Immature natural killer cell (primary cell): Measurements from ENCODE around the gene FUCA2. TPM values are rescaled to one million over a fixed set of nuclear protein-coding genes. Genes with fewer than 3 reads are reported as not detected.
"Not testable (repeated sequence)": the region's sequence is repeated elsewhere in the genome, so short reads cannot be mapped to it uniquely, and the experiment has no call there.

Experiments
- DNase-seq, 3 donors: peaks; one replicate each; pipeline ENCODE4 v3.0.0; 2022; ENCODE audit warnings: mixed read lengths in 1 of 3
- H3K27ac Mint-ChIP-seq, 6 donors: one replicate each; pipeline ENCODE4 v1.8.0; 2020; ENCODE audit warnings: mixed read lengths in 6 of 6, mild to moderate bottlenecking in 5 of 6, inconsistent platforms in 4 of 6, moderate library complexity in 3 of 6
- H3K27me3 Mint-ChIP-seq, 3 donors: one replicate each; pipeline ENCODE4 v1.8.0; 2020 to 2021; ENCODE audit warnings: low read depth in 3 of 3, mild to moderate bottlenecking in 3 of 3, mixed read lengths in 3 of 3, moderate library complexity in 3 of 3, inconsistent platforms in 1 of 3
- H3K36me3 Mint-ChIP-seq, 3 donors: one replicate each; pipeline ENCODE4 v1.8.0; 2020; ENCODE audit warnings: mixed read lengths in 3 of 3, inconsistent platforms in 2 of 3, mild to moderate bottlenecking in 2 of 3
- H3K4me1 Mint-ChIP-seq, 2 donors: one replicate each; pipeline ENCODE4 v1.8.0; 2020; ENCODE audit warnings: inconsistent platforms in 2 of 2, mild to moderate bottlenecking in 2 of 2, mixed read lengths in 2 of 2, moderate library complexity in 1 of 2
- H3K4me3 Mint-ChIP-seq, 5 donors: one replicate each; pipeline ENCODE4 v1.8.0; 2020; ENCODE audit warnings: mild to moderate bottlenecking in 5 of 5, mixed read lengths in 5 of 5, inconsistent platforms in 3 of 5, moderate library complexity in 3 of 5
- H3K9me3 Mint-ChIP-seq, 6 donors: one replicate each; pipeline ENCODE4 v1.8.0; 2020; ENCODE audit warnings: mild to moderate bottlenecking in 6 of 6, mixed read lengths in 6 of 6, inconsistent platforms in 4 of 6, moderate library complexity in 3 of 6
- polyA plus RNA-seq, 3 donors: library from polyadenylated mRNA; unstranded; fragments of 300-500 nt; fragmentation: Illumina TruSeq; gene quantifications; one replicate each; pipeline ENCODE4 v1.2.3, GENCODE V29; 2021

The FUCA2 gene
- polyA plus RNA-seq, 3 donors from 2014 or later = 31.9 to 51.2 (median 33.3) TPM

GRCh38 chr6:143528164-143528811 lies 16.8 kb upstream of the FUCA2 start:
- Mint-ChIP-seq H3K27ac (peak overlapping the region; percentile 29 to 80 (median 72)), H3K9me3 (peaks cover 0 to 1% (median 0%) of the 10 kb centered on the region in 6 donors), H3K4me3 (peak overlapping the region in 2 of 5 donors; percentile 23 to 45), H3K4me1 (peaks cover 9 to 12% of the 10 kb centered on the region in 2 donors), H3K27me3 (no peaks in the 10 kb centered on the region), H3K36me3 (no peaks in the 10 kb centered on the region)
- no peak for DNase-seq

DNA sequence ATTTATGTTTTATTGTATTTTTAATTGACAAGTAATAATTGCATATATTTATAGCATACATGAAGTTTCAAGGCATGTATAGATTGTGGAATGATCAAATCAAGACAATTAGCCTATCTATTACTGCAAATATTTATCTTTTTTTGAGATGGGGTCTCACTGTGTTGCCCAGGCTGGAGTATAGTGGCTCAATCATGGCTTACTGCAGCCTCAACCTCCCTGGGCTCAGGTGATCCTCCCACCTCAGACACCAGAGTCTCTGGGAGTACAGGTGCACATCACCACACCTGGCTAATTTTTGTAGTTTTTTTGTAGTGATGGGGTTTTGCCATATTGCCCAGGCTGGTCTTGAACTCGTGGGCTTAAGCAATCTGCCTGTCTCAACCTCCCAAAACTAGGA lies 16.2 kb upstream of the FUCA2 start:
- DNase-seq = no peak
- Mint-ChIP-seq H3K4me1 (peaks cover 9 to 12% of the 10 kb centered on the region in 2 donors), H3K9me3 (peaks cover 0 to 1% (median 0%) of the 10 kb centered on the region in 6 donors), H3K27me3 (no peaks in the 10 kb centered on the region), H3K4me3 (no peak overlapping the region), H3K36me3 (peaks cover 0 to under 1% (median 0%) of the 10 kb centered on the region in 3 donors), H3K27ac (no peak overlapping the region)

DNA sequence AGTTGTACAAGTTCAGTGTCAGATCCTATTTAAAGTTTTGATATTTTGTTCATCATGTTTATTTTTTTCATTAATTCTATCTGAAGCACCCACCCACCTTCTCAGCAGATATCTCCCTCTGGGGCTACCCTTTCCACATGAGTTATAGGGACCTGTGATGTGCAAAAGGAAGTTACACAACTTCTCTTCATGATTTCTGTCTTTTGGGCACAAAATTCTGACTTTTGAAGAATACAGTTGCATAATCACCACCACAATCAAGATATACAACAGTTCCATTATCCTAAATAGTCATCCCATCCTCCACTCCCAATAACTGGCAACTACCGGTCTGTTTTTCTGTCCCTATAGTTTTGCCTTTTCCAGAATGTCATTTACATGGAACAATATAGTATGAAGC lies 13.8 kb upstream of the FUCA2 start:
- Mint-ChIP-seq H3K27me3 (peaks cover 0 to 2% (median 0%) of the 10 kb centered on the region in 3 donors), H3K27ac (no peak overlapping the region), H3K4me3 (no peak overlapping the region), H3K9me3 (peaks cover 0 to 1% (median 0%) of the 10 kb centered on the region in 6 donors), H3K4me1 (peaks cover 9 to 12% of the 10 kb centered on the region in 2 donors), H3K36me3 (peaks cover 0 to 9% (median 0%) of the 10 kb centered on the region in 3 donors)
- DNase-seq = no peak

DNA sequence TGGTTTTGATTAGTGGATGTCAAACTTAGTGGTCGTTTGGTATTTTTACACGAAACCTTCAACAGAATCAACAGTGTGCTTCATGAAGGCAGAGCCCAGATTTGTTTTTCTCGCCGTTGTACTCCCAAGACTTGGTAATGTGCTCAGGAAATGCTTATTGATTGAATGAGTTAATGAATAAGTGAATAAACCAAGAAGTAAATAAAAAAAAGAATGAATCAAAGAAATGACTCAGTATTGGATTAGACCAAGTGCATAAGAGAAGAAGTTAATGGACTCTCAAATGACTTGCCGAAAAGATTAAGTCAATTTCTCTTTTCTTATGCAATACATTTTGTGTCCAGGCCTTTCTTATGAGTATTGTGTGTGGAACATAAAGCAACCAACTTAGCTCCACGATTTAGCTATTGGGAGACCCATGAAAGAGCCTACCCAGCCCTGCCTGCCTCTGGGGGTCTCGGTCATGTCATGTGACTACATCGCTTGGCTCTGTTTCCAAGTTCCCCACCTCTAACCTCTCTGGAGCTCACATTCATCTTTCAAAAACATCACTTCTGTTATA lies 10.6 kb upstream of the FUCA2 start:
- Mint-ChIP-seq H3K27me3 (peaks cover 0 to 2% (median 0%) of the 10 kb centered on the region in 3 donors), H3K27ac (no peak overlapping the region), H3K4me3 (no peak overlapping the region), H3K4me1 (no peaks in the 10 kb centered on the region), H3K36me3 (peaks cover 0 to 12% (median 0%) of the 10 kb centered on the region in 3 donors), H3K9me3 (no peaks in the 10 kb centered on the region)
- no peak for DNase-seq

- H3K27me3 Mint-ChIP-seq = peaks cover 0 to 6% (median 5%) of the 10 kb centered on the region in 3 donors
- peaks cover 0 to 9% (median 0%) of the 10 kb centered on the region in 3 donors for H3K36me3 Mint-ChIP-seq
- H3K4me3 Mint-ChIP-seq = no peak overlapping the region
- no peaks in the 10 kb centered on the region for H3K9me3 Mint-ChIP-seq
- peak overlapping the region in 2 of 6 donors; percentile 30 to 47 for H3K27ac Mint-ChIP-seq
- H3K4me1 Mint-ChIP-seq = peaks cover 7 to 9% of the 10 kb centered on the region in 2 donors
- no peak for DNase-seq
Observed at GRCh38 chr6:143517447-143517773, 5.9 kb upstream of the FUCA2 start.

GRCh38 chr6:143516690-143517446 lies 5.3 kb upstream of the FUCA2 start:
- peak overlapping the region in 2 of 6 donors; percentile 30 to 47 for H3K27ac Mint-ChIP-seq
- H3K4me1 Mint-ChIP-seq = peaks cover 9 to 10% of the 10 kb centered on the region in 2 donors
- peaks cover 0 to 7% (median 0%) of the 10 kb centered on the region in 3 donors for H3K36me3 Mint-ChIP-seq
- no peak overlapping the region for H3K4me3 Mint-ChIP-seq
- no peak for DNase-seq
- peaks cover 0 to 6% (median 5%) of the 10 kb centered on the region in 3 donors for H3K27me3 Mint-ChIP-seq
- H3K9me3 Mint-ChIP-seq = no peaks in the 10 kb centered on the region

DNA sequence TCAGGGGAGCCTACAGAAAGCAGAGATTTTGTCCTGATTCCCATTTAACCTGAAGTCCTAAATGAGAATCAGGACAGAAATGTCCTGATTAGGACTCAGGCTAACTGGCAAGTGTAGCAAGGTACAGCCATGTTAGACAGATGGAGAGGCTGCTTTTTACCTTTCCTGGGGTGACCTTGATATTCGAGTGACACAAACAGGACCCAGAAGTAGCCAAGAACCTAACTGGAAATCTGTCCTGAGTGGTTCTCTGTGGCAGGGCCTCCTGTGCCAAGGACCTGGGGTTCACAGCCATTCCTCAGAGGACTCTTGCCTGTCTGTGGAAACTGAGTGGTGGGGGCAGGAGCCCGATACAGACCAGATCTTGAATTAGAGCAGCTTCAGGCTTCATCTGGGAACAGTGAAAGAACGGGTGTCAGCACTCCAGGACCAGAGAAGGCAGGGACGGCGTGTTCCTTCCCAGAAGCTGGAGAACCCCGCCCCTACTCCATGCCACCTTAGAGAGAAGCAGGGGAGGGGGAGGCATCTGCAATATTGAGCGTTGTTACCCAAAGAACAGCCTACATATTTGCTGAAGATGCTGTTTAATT lies 4.3 kb upstream of the FUCA2 start:
- peak overlapping the region in 1 of 6 donors; percentile 68 for H3K27ac Mint-ChIP-seq
- no peak for DNase-seq
- H3K27me3 Mint-ChIP-seq = peaks cover 3 to 12% (median 6%) of the 10 kb centered on the region in 3 donors
- no peaks in the 10 kb centered on the region for H3K9me3 Mint-ChIP-seq
- peaks cover 17% of the 10 kb centered on the region in 2 donors for H3K4me1 Mint-ChIP-seq
- no peak overlapping the region for H3K4me3 Mint-ChIP-seq
- peaks cover 0 to 4% (median 0%) of the 10 kb centered on the region in 3 donors for H3K36me3 Mint-ChIP-seq

DNA sequence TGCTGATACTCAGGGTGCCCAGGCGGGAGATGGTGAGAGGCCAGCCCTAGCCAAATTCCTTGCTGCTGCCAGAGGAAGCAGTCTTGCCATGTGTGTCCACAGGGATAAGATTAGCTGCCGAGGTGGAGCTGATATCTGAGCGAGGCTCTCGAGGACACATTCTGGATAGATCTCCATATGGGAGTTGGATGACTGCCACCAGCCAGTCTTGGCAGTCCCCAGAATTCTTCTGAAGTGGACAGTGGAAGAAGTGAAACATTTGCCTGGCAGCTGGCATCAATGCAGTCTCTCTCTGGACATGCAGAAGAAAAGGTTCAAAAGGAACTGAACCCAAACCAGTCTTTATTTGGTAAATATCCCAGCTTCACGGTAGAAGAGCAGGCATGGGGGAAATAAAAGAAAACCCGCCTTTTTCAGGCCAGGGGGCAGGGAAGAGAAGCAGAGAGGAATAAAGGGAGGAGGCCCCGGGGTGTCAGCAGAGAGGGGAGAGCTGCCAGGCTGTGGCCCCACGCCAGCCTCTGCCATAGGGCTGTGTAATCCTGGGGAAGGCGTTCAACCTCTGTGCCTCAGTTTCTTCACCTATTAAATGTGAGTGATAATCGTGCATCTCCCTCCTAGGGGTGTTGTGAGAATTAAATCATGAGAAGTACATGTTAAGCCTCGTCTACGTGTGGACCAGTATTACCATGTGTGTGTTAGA lies 3.7 kb upstream of the FUCA2 start:
- H3K4me1 Mint-ChIP-seq = peaks cover 22 to 23% of the 10 kb centered on the region in 2 donors
- H3K36me3 Mint-ChIP-seq = peaks cover 0 to 4% (median 0%) of the 10 kb centered on the region in 3 donors
- H3K9me3 Mint-ChIP-seq = no peaks in the 10 kb centered on the region
- H3K27ac Mint-ChIP-seq = no peak overlapping the region
- H3K27me3 Mint-ChIP-seq = peaks cover 3 to 13% (median 6%) of the 10 kb centered on the region in 3 donors
- DNase-seq = no peak
- H3K4me3 Mint-ChIP-seq = no peak overlapping the region

DNA sequence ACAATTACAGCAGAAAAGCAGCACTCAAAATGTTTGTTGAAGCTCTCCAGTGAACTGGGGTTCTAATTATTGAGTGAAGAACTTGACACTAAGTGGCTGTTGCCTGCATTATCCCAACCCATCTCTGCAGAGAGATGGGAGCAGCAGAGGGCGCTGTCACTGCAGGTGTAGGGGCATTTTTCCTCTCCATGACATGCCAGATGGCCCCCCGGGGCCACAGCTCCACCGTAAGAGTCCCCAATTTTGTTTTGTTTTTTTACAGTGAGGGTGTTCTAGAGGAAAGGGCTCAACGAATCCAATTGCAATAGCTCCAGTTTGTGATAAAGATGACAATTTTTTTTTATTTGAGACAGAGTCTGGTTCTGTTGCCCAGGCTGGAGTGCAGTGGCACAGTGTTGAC lies 1.9 kb upstream of the FUCA2 start:
- peaks cover 3 to 13% (median 6%) of the 10 kb centered on the region in 3 donors for H3K27me3 Mint-ChIP-seq
- H3K9me3 Mint-ChIP-seq = no peaks in the 10 kb centered on the region
- peak overlapping the region in 4 of 6 donors; percentile 33 to 60 (median 48) for H3K27ac Mint-ChIP-seq
- DNase-seq = peak; percentile 9 to 29 (median 28)
- peak overlapping the region; percentile 53 to 79 (median 61) for H3K4me3 Mint-ChIP-seq
- H3K4me1 Mint-ChIP-seq = peaks cover 23 to 38% of the 10 kb centered on the region in 2 donors
- no peaks in the 10 kb centered on the region for H3K36me3 Mint-ChIP-seq

- Mint-ChIP-seq H3K4me3 (peak overlapping the region; percentile 87 to 96 (median 90)), H3K27ac (peak overlapping the region in 4 of 6 donors; percentile 85 to 92 (median 90)), H3K4me1 (peaks cover 20 to 48% of the 10 kb centered on the region in 2 donors), H3K27me3 (peaks cover 2 to 11% (median 6%) of the 10 kb centered on the region in 3 donors), H3K36me3 (peaks cover 9 to 21% (median 9%) of the 10 kb centered on the region in 3 donors)
- DNase-seq, H3K9me3 Mint-ChIP-seq: not testable (repeated sequence)
Observed at GRCh38 chr6:143510326-143510725, 1.2 kb downstream of the FUCA2 start.

DNA sequence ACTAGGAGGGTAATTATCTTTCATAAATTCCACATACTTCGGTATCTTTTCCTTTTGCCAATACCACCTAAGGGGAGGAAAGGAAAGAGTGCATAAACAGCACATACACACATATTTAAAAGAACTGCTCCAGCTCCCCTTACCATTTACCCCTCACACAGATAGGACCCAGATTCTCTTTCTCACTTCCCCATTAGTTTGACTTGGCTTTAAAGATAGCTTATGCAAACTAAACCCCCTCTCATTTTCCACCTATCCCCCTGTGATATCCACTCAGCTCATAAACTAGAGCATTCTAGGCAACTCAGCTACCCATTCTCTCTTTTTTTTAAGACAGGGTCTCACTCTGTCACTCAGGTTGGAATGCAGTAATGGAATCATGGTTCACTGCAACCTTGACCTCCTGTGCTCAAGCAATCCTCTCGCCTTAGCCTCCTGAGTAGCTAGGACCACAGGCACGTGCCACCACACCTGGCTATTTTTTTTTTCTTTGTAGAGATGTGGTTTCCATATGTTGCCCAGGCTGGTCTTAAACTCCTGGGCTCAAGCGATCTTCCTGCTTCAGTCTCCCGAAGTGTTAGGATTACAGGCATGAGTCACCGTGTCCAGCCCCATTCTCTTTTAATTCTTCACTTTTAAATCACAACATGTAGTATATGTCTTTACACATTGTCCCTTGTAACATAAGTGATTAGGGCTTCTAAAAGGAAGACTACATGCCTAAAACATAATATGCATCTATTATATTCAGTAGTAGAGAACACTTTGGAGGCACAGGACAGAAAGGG lies 4.0 kb downstream of the FUCA2 start:
- Mint-ChIP-seq H3K27me3 (peaks cover 0 to 8% (median 6%) of the 10 kb centered on the region in 3 donors), H3K36me3 (peaks cover 9 to 21% (median 13%) of the 10 kb centered on the region in 3 donors), H3K4me3 (no peak overlapping the region), H3K4me1 (peaks cover 14 to 41% of the 10 kb centered on the region in 2 donors), H3K27ac (no peak overlapping the region), H3K9me3 (no peaks in the 10 kb centered on the region)
- DNase-seq = no peak

DNA sequence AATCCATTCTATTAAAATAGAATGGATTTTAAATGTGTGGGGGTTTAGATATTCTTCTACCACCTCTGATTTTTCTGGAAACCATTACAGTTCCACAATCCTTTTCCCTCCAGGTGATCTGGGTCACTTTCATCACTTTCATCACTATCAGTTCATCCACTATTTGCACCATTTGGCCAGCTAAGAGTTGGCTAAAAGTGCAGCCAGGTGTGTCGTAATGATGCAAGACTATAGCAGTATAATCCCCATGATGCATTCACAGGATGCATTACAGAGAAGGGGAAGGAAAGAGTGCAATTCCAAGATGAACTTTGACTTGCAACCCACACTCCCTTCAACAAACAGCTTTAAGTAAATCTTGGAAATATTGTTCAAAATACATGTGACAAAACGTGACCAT lies 4.9 kb downstream of the FUCA2 start:
- Mint-ChIP-seq H3K27me3 (peaks cover 0 to 8% (median 6%) of the 10 kb centered on the region in 3 donors), H3K4me1 (peaks cover 10 to 37% of the 10 kb centered on the region in 2 donors)
- no peak for DNase-seq

More for the DNA sequence above, 4.9 kb downstream of the FUCA2 start:
- Mint-ChIP-seq H3K36me3 (peaks cover 9 to 27% (median 13%) of the 10 kb centered on the region in 3 donors), H3K9me3 (no peaks in the 10 kb centered on the region), H3K4me3 (no peak overlapping the region), H3K27ac (no peak overlapping the region)
